CD4-positive, alpha-beta T cell (primary cell): Measurements from ENCODE around the gene ENTR1. TPM values are rescaled to one million over a fixed set of nuclear protein-coding genes. Genes with fewer than 3 reads are reported as not detected.

Source experiments
- ATAC-seq: fragments of 200-7000 bp; cut with Tn5 transposase; one replicate; pipeline ENCODE4 v1.10.0; 2022; ENCODE audit warnings: mild to moderate bottlenecking; ENCODE audit not compliant: poor library complexity
- CTCF ChIA-PET: fragments of 350-600 bp; sonication (Branson Sonifier 250); formaldehyde crosslinking; loops from one replicate; lab custom pipeline; 2021; ENCODE audit warnings: antibody characterized with exemption, inconsistent platforms; lab: Charles Lee
- POLR2A ChIA-PET: fragments of 350-600 bp; sonication (Branson Sonifier 250); formaldehyde crosslinking; loops from one replicate; lab custom pipeline; 2021; ENCODE audit warnings: antibody characterized with exemption, inconsistent platforms; lab: Charles Lee
- DNase-seq, 14 experiments: peaks; one replicate each; pipeline ENCODE4 v3.0.0-alpha.2; 2013 to 2020; ENCODE audit warnings: mixed read lengths in 2 of 14
- H3K27ac ChIP-seq, 2 donors: one replicate each; pipeline versions ENCODE4 v1.5.1 to v1.7.0; 2013; ENCODE audit warnings: low read length in 2 of 2, low read depth in 1 of 2, mild to moderate bottlenecking in 1 of 2
- H3K27me3 ChIP-seq, 2 experiments: 1 replicate in 1 of 2; 2 replicates in 1 of 2; pipeline versions ENCODE4 v1.6.1 to v1.7.0; 2013; ENCODE audit warnings: low read length in 2 of 2, control low read depth in 1 of 2, mild to moderate bottlenecking in 1 of 2, moderate library complexity in 1 of 2; ENCODE audit not compliant: insufficient read depth in 2 of 2, control insufficient read depth in 1 of 2
- H3K36me3 ChIP-seq: one replicate; pipeline ENCODE4 v1.6.1; 2013; ENCODE audit warnings: low read length, control low read depth; ENCODE audit not compliant: insufficient read depth
- H3K4me1 ChIP-seq: one replicate; pipeline ENCODE4 v1.6.1; 2013; ENCODE audit warnings: low read length, control low read depth; ENCODE audit not compliant: insufficient read depth
- H3K4me3 ChIP-seq: one replicate; pipeline ENCODE4 v1.5.1; 2013; ENCODE audit warnings: mild to moderate bottlenecking, low read length, moderate library complexity
- H3K9me3 ChIP-seq, 2 experiments: 1 replicate in 1 of 2; 2 replicates in 1 of 2; pipeline versions ENCODE4 v1.6.1 to v1.7.0; 2013; ENCODE audit warnings: low read length in 2 of 2, mild to moderate bottlenecking in 2 of 2, control low read depth in 1 of 2, moderate library complexity in 1 of 2; ENCODE audit not compliant: control insufficient read depth in 1 of 2, insufficient read depth in 1 of 2
- H3K27ac Mint-ChIP-seq: one replicate; pipeline ENCODE4 v1.8.0; 2020; ENCODE audit warnings: mixed read lengths
- H3K27me3 Mint-ChIP-seq: one replicate; pipeline ENCODE4 v1.8.0; 2021; ENCODE audit warnings: mixed read lengths
- H3K36me3 Mint-ChIP-seq: one replicate; pipeline ENCODE4 v1.8.0; 2021; ENCODE audit warnings: low read depth, mixed read lengths
- H3K4me1 Mint-ChIP-seq: one replicate; pipeline ENCODE4 v1.8.0; 2021; ENCODE audit warnings: low read depth, mixed read lengths
- H3K4me3 Mint-ChIP-seq: one replicate; pipeline ENCODE4 v1.8.0; 2020; ENCODE audit warnings: mild to moderate bottlenecking, mixed read lengths
- H3K9me3 Mint-ChIP-seq: one replicate; pipeline ENCODE4 v1.8.0; 2020; ENCODE audit warnings: mixed read lengths
- intact Hi-C, 2 experiments: fragments of 100-400 bp; cut with DNase I in 1 of 2; cut with micrococcal nuclease in 1 of 2; formaldehyde crosslinking; loops; one replicate each; pipeline versions ENCODE4 v1.15.1 to v1.9.0; 2023 to 2025; cut with DNase I, micrococcal nuclease
- total RNA-seq, 174 experiments: library from RNA in 2 of 174; stranded (reverse) in 2 of 174; gene quantifications; one replicate each; pipeline ENCODE4 v1.2.3 and lab custom pipeline; 2021 to 2026
- TF ChIP-seq, protein P1 (sequence below): fragments of 200-600 bp; IDR thresholded peaks from one replicate; pipeline ENCODE4 v1.8.0; 2022; ENCODE audit warnings: antibody characterized with exemption, mild to moderate bottlenecking

Gene ENTR1
- total RNA-seq, 2 experiments from 2014 or later, result 37.7 to 43.2 TPM

DNA sequence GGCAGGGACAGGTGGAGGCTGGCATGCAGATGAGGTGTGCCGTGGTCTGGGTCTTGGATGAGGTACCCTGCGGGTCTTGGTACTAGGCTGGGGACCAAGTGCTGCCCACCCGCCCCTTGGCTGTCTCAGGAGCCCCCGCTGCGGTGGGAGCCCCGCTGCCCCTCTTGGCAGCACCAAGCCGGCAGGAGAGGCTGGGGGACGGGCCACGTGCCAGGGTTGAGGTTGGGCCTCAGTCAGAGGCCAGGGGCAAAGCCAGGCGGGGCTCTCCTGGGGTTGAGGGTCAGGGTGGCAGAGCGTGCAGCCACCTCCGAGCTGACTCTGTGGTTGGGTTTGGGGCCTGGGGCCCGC is 38.9 kb downstream of the ENTR1 start:
- ChIA-PET CTCF (no interaction called here), POLR2A (no interaction called here)
- H3K27ac ChIP-seq, result no peak overlapping the region
- no peaks in the 10 kb centered on the region for H3K9me3 ChIP-seq
- Mint-ChIP-seq H3K4me1 (no peaks in the 10 kb centered on the region), H3K36me3 (no peaks in the 10 kb centered on the region), H3K9me3 (no peaks in the 10 kb centered on the region), H3K27me3 (no peaks in the 10 kb centered on the region), H3K27ac (no peak overlapping the region), H3K4me3 (no peak overlapping the region)
- H3K4me1 ChIP-seq, result peaks cover 4% of the 10 kb centered on the region
- intact Hi-C loops, result no loop called here
- TF ChIP-seq, protein P1, sequence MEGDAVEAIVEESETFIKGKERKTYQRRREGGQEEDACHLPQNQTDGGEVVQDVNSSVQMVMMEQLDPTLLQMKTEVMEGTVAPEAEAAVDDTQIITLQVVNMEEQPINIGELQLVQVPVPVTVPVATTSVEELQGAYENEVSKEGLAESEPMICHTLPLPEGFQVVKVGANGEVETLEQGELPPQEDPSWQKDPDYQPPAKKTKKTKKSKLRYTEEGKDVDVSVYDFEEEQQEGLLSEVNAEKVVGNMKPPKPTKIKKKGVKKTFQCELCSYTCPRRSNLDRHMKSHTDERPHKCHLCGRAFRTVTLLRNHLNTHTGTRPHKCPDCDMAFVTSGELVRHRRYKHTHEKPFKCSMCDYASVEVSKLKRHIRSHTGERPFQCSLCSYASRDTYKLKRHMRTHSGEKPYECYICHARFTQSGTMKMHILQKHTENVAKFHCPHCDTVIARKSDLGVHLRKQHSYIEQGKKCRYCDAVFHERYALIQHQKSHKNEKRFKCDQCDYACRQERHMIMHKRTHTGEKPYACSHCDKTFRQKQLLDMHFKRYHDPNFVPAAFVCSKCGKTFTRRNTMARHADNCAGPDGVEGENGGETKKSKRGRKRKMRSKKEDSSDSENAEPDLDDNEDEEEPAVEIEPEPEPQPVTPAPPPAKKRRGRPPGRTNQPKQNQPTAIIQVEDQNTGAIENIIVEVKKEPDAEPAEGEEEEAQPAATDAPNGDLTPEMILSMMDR, result no peak
- no peaks in the 10 kb centered on the region for H3K36me3 ChIP-seq
- H3K27me3 ChIP-seq, result peaks cover 4 to 7% of the 10 kb centered on the region in 2 experiments
- H3K4me3 ChIP-seq, result no peak overlapping the region
- ATAC-seq, result no peak
- no peak for DNase-seq

DNA sequence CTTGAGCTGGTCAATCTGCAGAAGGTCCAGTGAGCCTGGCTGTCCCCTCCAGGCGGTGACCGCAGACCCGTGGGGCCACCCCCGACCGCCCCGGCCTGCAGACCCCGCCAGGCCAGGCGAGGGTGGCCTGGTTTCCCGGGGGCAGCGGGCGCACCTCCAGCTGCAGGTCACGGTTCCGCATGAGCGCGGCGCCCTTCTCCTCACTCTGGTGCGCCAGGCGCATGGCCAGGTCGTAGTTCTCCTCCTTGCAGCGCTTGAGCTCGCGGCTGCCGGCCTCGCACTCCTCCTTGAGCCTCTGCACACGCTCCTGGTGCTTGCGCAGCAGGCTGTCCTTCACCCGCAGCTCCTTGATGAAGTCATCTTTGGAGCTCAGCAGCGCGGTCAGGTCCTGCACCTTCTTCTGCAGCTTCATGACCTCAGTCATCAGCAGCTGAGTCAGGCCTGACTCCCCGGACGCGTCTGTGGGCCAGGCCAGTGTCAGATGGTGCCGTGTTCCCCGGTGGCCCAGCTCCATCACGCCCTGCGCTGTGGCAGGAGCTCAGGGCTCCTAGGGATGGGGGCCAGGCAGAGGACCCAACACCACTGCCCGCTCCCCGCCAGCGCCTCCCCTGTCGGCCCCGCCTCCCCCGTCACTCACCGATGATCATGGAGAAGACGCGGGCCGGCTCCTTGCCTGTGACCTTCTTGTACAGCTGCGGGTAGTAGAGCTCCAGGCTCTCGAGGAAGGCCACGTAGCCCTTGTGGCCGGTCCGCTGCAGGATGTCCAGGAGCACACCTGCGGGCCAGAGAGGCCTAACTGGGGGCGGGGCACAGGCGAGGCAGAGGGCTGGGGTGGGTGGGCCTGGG is 39.5 kb downstream of the ENTR1 start:
- Mint-ChIP-seq H3K4me1 (no peaks in the 10 kb centered on the region), H3K27me3 (no peaks in the 10 kb centered on the region), H3K27ac (no peak overlapping the region), H3K9me3 (no peaks in the 10 kb centered on the region), H3K4me3 (no peak overlapping the region), H3K36me3 (no peaks in the 10 kb centered on the region)
- no peak for DNase-seq
- H3K36me3 ChIP-seq, result no peaks in the 10 kb centered on the region
- H3K27ac ChIP-seq, result no peak overlapping the region
- peaks cover 4 to 7% of the 10 kb centered on the region in 2 experiments for H3K27me3 ChIP-seq
- POLR2A ChIA-PET, result no interaction called here
- peaks cover 4% of the 10 kb centered on the region for H3K4me1 ChIP-seq
- no peaks in the 10 kb centered on the region for H3K9me3 ChIP-seq
- CTCF ChIA-PET, result no interaction called here
- no peak for ATAC-seq
- H3K4me3 ChIP-seq, result no peak overlapping the region
- intact Hi-C loops, result no loop called here
- TF ChIP-seq, protein P1, result no peak

GRCh38 chr9:136370037-136370436 is 40.4 kb downstream of the ENTR1 start:
- ChIA-PET POLR2A (no interaction called here), CTCF (no interaction called here)
- H3K27me3 ChIP-seq, result peaks cover 4 to 7% of the 10 kb centered on the region in 2 experiments
- TF ChIP-seq, protein P1, result no peak
- no peak for ATAC-seq
- intact Hi-C loops, result no loop called here
- H3K36me3 ChIP-seq, result no peaks in the 10 kb centered on the region
- H3K4me1 ChIP-seq, result peaks cover 4% of the 10 kb centered on the region
- H3K9me3 ChIP-seq, result no peaks in the 10 kb centered on the region
- no peaks in the 10 kb centered on the region for H3K9me3 Mint-ChIP-seq
- no peak overlapping the region for H3K4me3 ChIP-seq
- H3K36me3 Mint-ChIP-seq, result no peaks in the 10 kb centered on the region
- H3K27ac Mint-ChIP-seq, result no peak overlapping the region
- DNase-seq, result no peak
- H3K4me1 Mint-ChIP-seq, result no peaks in the 10 kb centered on the region
- H3K27me3 Mint-ChIP-seq, result no peaks in the 10 kb centered on the region
- no peak overlapping the region for H3K4me3 Mint-ChIP-seq
- no peak overlapping the region for H3K27ac ChIP-seq
